ENCODE results near the gene ZBTB2.

DNA sequence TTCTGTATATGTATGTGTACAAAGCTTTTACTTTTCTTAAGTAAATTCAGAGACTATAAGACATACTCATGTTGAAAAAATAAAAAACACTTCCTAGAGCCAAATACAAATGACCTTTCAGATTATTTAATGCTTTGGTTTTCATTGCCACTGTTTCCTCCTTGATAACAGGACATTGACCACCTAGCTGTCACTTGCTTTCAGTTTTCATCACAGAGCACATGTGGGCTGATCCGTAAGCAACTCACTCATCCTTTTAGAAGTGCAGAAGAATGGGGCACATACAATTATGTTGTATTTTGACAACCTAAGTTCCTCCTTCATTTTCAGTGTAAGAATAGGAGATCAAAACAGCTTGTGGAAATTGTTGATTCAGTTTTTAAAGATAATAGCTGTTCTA is 6.2 kb downstream of the ZBTB2 start:
- TF ChIP-seq, protein P1, sequence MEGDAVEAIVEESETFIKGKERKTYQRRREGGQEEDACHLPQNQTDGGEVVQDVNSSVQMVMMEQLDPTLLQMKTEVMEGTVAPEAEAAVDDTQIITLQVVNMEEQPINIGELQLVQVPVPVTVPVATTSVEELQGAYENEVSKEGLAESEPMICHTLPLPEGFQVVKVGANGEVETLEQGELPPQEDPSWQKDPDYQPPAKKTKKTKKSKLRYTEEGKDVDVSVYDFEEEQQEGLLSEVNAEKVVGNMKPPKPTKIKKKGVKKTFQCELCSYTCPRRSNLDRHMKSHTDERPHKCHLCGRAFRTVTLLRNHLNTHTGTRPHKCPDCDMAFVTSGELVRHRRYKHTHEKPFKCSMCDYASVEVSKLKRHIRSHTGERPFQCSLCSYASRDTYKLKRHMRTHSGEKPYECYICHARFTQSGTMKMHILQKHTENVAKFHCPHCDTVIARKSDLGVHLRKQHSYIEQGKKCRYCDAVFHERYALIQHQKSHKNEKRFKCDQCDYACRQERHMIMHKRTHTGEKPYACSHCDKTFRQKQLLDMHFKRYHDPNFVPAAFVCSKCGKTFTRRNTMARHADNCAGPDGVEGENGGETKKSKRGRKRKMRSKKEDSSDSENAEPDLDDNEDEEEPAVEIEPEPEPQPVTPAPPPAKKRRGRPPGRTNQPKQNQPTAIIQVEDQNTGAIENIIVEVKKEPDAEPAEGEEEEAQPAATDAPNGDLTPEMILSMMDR (IDR thresholded peaks at IDR 0.05; ENCODE audit: low read depth, low read length) = no peak
- TF ChIP-seq EZH2phosphoT487 (IDR thresholded peaks at IDR 0.05; ENCODE audit: low read depth) = no peak

Measured in OCI-LY3 (cell line).